ENCODE measurements around the gene TRABD2B.
A peak's percentile ranks its signal among the peaks of the same experiment; 100 is the strongest.

TRABD2B gene

DNA sequence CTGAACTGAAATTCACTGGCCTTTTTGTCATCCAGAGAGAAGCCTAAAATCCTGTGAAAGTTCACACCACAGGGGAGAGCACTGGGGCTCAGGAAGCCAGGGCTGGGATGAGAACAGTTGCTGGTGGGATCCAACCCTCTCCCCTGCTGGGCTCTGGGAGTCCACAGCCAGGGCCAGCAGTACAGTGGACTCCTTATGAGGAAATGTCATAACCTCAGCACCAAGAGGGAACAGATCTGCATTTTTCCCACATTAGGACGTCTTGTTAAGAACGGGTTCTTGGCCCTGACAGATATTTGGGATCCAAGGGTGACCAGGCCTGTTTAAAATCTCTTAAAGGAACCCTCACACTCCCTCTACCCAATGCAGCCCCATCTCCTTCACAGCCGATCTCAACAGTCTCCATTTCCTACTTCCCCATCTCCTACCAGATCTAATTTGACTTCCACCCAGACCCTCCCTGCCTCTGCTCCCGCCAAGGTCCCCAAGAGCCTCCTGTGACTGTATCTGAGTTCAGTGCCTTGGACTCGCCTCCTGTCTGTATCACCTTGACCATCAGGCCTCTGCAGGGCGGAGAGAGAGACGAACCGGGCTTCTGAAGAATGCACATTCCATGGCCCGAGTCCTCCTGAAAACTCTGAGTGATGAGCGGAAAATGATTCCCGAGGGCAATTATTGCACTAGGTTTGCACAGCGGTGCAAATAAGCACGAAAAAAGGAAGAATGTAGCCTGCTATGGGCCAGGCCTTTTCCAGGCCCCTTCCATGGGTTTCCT lies 159.9 kb downstream of the TRABD2B start:
- no peaks in the 10 kb centered on the region for H3K36me3 ChIP-seq
- H4K20me1 ChIP-seq: no peaks in the 10 kb centered on the region
- H3K27ac ChIP-seq: no peak overlapping the region
- no peak for TF ChIP-seq Cebpa-rat (IDR thresholded peaks at IDR 0.05)
- H3K4me1 ChIP-seq: peaks cover 13% of the 10 kb centered on the region
- no peak overlapping the region for H3K4me3 ChIP-seq
- peaks cover 35% of the 10 kb centered on the region for H3K9me3 ChIP-seq
- no peaks in the 10 kb centered on the region for H3K27me3 ChIP-seq
- no peak overlapping the region for H3K9ac ChIP-seq
- H3K4me2 ChIP-seq: no peak overlapping the region

GRCh38 chr1:47835409-47835808 lies 161.8 kb downstream of the TRABD2B start:
- H4K20me1 ChIP-seq: no peaks in the 10 kb centered on the region
- H3K27ac ChIP-seq: no peak overlapping the region
- H3K27me3 ChIP-seq: no peaks in the 10 kb centered on the region
- H3K9me3 ChIP-seq: peaks cover 35% of the 10 kb centered on the region
- H3K36me3 ChIP-seq: no peaks in the 10 kb centered on the region
- no peak overlapping the region for H3K9ac ChIP-seq
- no peaks in the 10 kb centered on the region for H3K4me1 ChIP-seq
- no peak overlapping the region for H3K4me3 ChIP-seq
- no peak for TF ChIP-seq Cebpa-rat (IDR thresholded peaks at IDR 0.05)
- no peak overlapping the region for H3K4me2 ChIP-seq

GRCh38 chr1:47834326-47834725 lies 162.9 kb downstream of the TRABD2B start:
- Histone ChIP-seq H3K9ac (no peak overlapping the region), H3K9me3 (peaks cover 35% of the 10 kb centered on the region), H4K20me1 (no peaks in the 10 kb centered on the region), H3K4me2 (no peak overlapping the region), H3K36me3 (no peaks in the 10 kb centered on the region), H3K27ac (no peak overlapping the region), H3K4me3 (no peak overlapping the region), H3K27me3 (no peaks in the 10 kb centered on the region), H3K4me1 (peaks cover 3% of the 10 kb centered on the region)
- no peak for TF ChIP-seq Cebpa-rat (IDR thresholded peaks at IDR 0.05)

GRCh38 chr1:47830641-47831333 lies 166.4 kb downstream of the TRABD2B start:
- Histone ChIP-seq H3K36me3 (no peaks in the 10 kb centered on the region), H3K9ac (no peak overlapping the region), H3K4me2 (no peak overlapping the region), H3K4me1 (peaks cover 10% of the 10 kb centered on the region), H3K27me3 (no peaks in the 10 kb centered on the region), H4K20me1 (no peaks in the 10 kb centered on the region), H3K4me3 (no peak overlapping the region), H3K9me3 (peaks cover 19% of the 10 kb centered on the region), H3K27ac (no peak overlapping the region)
- no peak for TF ChIP-seq Cebpa-rat (IDR thresholded peaks at IDR 0.05)

DNA sequence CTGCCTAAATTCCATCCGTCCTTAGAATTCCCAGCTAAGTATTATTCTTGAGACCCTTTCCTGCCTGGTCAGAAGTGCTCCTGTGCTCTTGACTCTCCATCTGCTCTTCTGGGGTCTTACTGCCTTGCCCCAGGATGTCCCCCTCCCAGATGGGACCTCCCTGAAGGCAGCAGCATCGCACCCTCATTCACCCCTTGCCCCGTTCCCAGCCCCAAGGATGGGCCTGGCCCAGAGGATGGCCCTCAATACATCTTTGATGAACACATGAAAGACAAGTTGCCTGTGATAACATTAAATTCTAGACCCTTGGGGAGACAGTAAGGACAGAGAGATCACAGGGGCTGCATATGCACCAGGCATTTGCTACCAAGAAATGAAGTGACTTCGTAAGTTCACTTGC lies 167.2 kb downstream of the TRABD2B start:
- H3K4me1 ChIP-seq: peaks cover 10% of the 10 kb centered on the region
- H3K9me3 ChIP-seq: peaks cover 11% of the 10 kb centered on the region
- H3K4me3 ChIP-seq: no peak overlapping the region
- TF ChIP-seq Cebpa-rat (IDR thresholded peaks at IDR 0.05): no peak
- no peaks in the 10 kb centered on the region for H3K27me3 ChIP-seq
- H3K36me3 ChIP-seq: no peaks in the 10 kb centered on the region
- H3K9ac ChIP-seq: no peak overlapping the region
- H4K20me1 ChIP-seq: no peaks in the 10 kb centered on the region
- no peak overlapping the region for H3K27ac ChIP-seq
- H3K4me2 ChIP-seq: no peak overlapping the region

DNA sequence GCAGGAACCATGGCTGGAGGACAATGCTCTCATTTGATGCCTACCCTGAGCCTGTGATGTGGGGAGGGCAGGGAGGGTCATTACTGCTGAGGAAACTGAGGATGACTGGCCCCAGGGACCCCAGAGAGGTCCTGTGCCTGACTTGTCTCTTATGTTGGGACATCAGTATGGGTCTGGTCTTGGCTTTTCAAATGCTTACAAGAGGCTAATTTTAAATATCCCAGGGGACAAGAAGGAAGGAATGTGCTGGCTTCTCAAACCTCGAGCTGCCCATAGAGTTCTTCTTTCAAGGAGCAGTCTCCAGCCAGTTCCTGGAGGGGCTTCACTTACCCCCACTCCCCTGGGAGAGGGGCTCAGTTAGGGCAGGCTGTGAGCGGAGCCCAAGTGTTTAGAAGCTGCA lies 168.2 kb downstream of the TRABD2B start:
- Histone ChIP-seq H3K4me1 (peaks cover 10% of the 10 kb centered on the region), H3K36me3 (no peaks in the 10 kb centered on the region), H3K9ac (no peak overlapping the region), H4K20me1 (no peaks in the 10 kb centered on the region), H3K4me3 (no peak overlapping the region), H3K9me3 (peaks cover 3% of the 10 kb centered on the region), H3K27ac (no peak overlapping the region), H3K4me2 (peak overlapping the region; percentile 59), H3K27me3 (no peaks in the 10 kb centered on the region)
- no peak for TF ChIP-seq Cebpa-rat (IDR thresholded peaks at IDR 0.05)

GRCh38 chr1:47827109-47827508 lies 170.1 kb downstream of the TRABD2B start:
- no peak overlapping the region for H3K4me2 ChIP-seq
- H3K27ac ChIP-seq: no peak overlapping the region
- H3K9me3 ChIP-seq: no peaks in the 10 kb centered on the region
- no peaks in the 10 kb centered on the region for H3K36me3 ChIP-seq
- H3K27me3 ChIP-seq: no peaks in the 10 kb centered on the region
- H4K20me1 ChIP-seq: no peaks in the 10 kb centered on the region
- H3K9ac ChIP-seq: no peak overlapping the region
- no peak for TF ChIP-seq Cebpa-rat (IDR thresholded peaks at IDR 0.05)
- no peak overlapping the region for H3K4me3 ChIP-seq
- peaks cover 10% of the 10 kb centered on the region for H3K4me1 ChIP-seq

- Histone ChIP-seq H3K4me3 (no peak overlapping the region), H3K4me1 (peaks cover 10% of the 10 kb centered on the region), H3K27ac (no peak overlapping the region), H3K27me3 (no peaks in the 10 kb centered on the region), H3K36me3 (no peaks in the 10 kb centered on the region), H3K9ac (no peak overlapping the region), H3K4me2 (no peak overlapping the region), H3K9me3 (no peaks in the 10 kb centered on the region), H4K20me1 (no peaks in the 10 kb centered on the region)
- TF ChIP-seq Cebpa-rat (IDR thresholded peaks at IDR 0.05): no peak
These were observed 172.5 kb downstream of the TRABD2B start for GRCh38 chr1:47824716-47825115.

DNA sequence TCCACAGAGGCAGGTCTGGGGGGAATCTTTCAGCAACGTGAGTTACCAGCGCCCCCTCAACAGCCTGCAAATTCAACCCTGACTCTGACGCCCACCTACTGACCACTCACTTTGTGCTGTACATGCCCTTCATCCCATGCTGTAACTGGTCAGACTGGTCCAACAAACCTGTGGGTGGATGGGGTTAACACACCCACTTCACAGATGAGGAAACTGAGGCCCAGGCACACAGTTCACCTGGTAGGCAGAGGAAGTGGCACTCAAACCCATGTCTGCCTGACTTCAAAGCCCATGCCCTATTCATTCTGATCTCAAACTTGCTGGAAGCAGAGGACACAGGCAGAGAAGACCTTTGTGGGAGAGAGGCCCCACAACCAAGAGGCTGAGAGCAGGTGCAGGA lies 172.9 kb downstream of the TRABD2B start:
- Histone ChIP-seq H3K27ac (no peak overlapping the region), H3K4me3 (no peak overlapping the region), H3K27me3 (no peaks in the 10 kb centered on the region), H3K9ac (no peak overlapping the region), H4K20me1 (no peaks in the 10 kb centered on the region), H3K9me3 (no peaks in the 10 kb centered on the region), H3K4me2 (no peak overlapping the region), H3K36me3 (no peaks in the 10 kb centered on the region), H3K4me1 (peaks cover 7% of the 10 kb centered on the region)
- TF ChIP-seq Cebpa-rat (IDR thresholded peaks at IDR 0.05): no peak

DNA sequence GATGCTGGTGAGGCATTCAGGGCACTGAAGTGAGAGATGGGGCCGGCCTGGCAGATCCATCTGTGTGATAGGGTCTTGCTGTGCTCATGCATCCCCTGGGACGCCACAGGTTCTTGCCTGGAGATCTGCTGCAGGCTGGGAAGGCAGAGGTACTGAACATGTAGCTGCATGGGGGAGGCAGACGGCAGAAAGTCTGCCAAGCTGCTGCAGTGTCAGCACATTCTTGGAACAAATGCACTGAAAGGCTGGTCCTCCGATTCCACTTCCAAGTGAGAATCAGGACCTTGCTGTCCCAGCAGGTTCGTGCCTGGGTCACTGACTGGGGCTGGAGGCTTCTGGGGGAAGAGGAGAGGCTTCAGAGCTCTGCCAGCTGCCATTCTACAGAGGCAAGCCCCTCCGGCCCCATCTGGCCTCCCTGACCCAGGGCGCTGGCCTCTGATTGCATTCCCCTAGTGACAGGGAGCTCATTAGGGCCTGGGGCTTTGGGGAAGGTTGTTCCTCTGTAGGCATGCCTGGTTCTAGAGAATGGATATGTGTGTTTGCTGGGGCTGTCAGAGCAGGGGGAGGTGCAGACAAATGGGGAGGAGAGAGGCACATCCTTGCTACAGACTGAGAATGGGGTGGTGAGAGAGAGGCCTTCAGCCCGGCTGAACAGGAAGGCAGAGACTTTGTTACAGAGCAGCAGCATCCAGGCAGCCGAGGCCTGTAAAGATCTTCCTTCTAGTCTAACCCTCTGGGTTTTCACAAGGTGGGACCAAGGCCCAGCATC lies 174.0 kb downstream of the TRABD2B start:
- Histone ChIP-seq H4K20me1 (no peaks in the 10 kb centered on the region), H3K9ac (no peak overlapping the region), H3K4me2 (no peak overlapping the region), H3K9me3 (no peaks in the 10 kb centered on the region), H3K27me3 (no peaks in the 10 kb centered on the region), H3K4me1 (no peaks in the 10 kb centered on the region), H3K4me3 (no peak overlapping the region), H3K36me3 (no peaks in the 10 kb centered on the region), H3K27ac (no peak overlapping the region)
- TF ChIP-seq Cebpa-rat (IDR thresholded peaks at IDR 0.05): no peak
